ENCODE data around the gene SCYGR5. TPM values are rescaled to one million over a fixed set of nuclear protein-coding genes. Genes with fewer than 3 reads are reported as not detected.

The SCYGR5 gene
- total and polyA plus RNA-seq, 2 donors (not counting 3 experiments of a cell fraction or from before 2014, with no cell fraction given): not detected

DNA sequence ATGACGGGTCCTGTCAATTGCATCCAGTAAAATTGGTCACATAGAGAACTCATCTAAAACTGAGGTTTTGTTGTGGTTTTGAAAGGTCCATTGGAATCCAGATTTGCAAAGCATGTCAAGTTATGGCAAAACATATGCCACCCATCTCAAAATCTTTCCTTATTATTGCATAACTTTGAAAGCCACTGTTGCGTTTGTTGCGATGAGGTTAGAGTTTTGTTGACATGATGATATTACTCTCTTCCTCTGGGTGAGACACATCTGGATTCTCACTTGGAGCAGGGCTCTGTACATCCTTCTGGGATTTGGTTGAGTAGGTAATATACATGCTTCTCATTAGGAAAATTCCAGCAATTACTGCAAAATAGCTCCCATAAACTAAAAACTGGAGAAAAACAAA, 20.6 kb downstream of the SCYGR5 start:
- BruUV-seq (replicated peaks): no TSS peak
- dilution Hi-C loops (cut with MboI; ENCODE audit: extremely low pct_ligation_motif_present, low sequenced_read_pairs): no loop called here

More for the DNA sequence above, 20.6 kb downstream of the SCYGR5 start:
- no peaks in the 10 kb centered on the region for H3K4me1 ChIP-seq (ENCODE audit: control insufficient read depth, extremely low read depth, insufficient read depth, low read length)
- no peaks in the 10 kb centered on the region for H3K9me1 ChIP-seq (replicated peaks; ENCODE audit: control insufficient read depth, extremely low read depth, insufficient read depth, low read length)
- H3K9ac ChIP-seq (replicated peaks; ENCODE audit: extremely low read depth, insufficient read depth, low read length): no peak overlapping the region
- no peaks in the 10 kb centered on the region for H3K9me3 ChIP-seq (replicated peaks; ENCODE audit: control insufficient read depth, insufficient read depth, low read length)
- H3K27me3 ChIP-seq (ENCODE audit: control insufficient read depth in 2 of 2, insufficient read depth in 2 of 2, low read length in 2 of 2): no peaks in the 10 kb centered on the region
- no peaks in the 10 kb centered on the region for H3K36me3 ChIP-seq (ENCODE audit: control insufficient read depth in 2 of 2, extremely low read depth in 1 of 2, insufficient read depth in 2 of 2, low read length in 2 of 2)
- CTCF ChIA-PET: no interaction called here
- intact Hi-C loops (cut with micrococcal nuclease): no loop called here
- H3K79me2 ChIP-seq (ENCODE audit: control insufficient read depth, insufficient read depth, low read length): no peaks in the 10 kb centered on the region
- no peak for FAIRE-seq
- no peaks in the 10 kb centered on the region for H4K20me1 ChIP-seq (replicated peaks; ENCODE audit: control insufficient read depth, extremely low read depth, insufficient read depth, low read length)
- no peak overlapping the region for H3K4me2 ChIP-seq (ENCODE audit: insufficient read depth, low read length)
- no peak overlapping the region for H3K27ac ChIP-seq (ENCODE audit: insufficient read depth, low read depth, low read length)
- DNase-seq (ENCODE audit: low read depth, low spot score): no peak
- H2AFZ ChIP-seq (ENCODE audit: low read depth, low read length): no peak overlapping the region
- H3K4me3 ChIP-seq (replicated peaks in 1 of 3; ENCODE audit: insufficient read depth in 1 of 3, low read depth in 1 of 3, low read length in 3 of 3): no peak overlapping the region
- TF ChIP-seq GATA2 (IDR thresholded peaks at IDR 0.05; ENCODE audit: insufficient read depth, insufficient read length, low read depth, low read length): no peak
- TF ChIP-seq POLR2A (IDR thresholded peaks at IDR 0.05; ENCODE audit: low read depth, low read length): no peak
- TF ChIP-seq FOS (IDR thresholded peaks at IDR 0.05; ENCODE audit: borderline replicate concordance, insufficient read depth, low read length): no peak
- TF ChIP-seq, protein P1, sequence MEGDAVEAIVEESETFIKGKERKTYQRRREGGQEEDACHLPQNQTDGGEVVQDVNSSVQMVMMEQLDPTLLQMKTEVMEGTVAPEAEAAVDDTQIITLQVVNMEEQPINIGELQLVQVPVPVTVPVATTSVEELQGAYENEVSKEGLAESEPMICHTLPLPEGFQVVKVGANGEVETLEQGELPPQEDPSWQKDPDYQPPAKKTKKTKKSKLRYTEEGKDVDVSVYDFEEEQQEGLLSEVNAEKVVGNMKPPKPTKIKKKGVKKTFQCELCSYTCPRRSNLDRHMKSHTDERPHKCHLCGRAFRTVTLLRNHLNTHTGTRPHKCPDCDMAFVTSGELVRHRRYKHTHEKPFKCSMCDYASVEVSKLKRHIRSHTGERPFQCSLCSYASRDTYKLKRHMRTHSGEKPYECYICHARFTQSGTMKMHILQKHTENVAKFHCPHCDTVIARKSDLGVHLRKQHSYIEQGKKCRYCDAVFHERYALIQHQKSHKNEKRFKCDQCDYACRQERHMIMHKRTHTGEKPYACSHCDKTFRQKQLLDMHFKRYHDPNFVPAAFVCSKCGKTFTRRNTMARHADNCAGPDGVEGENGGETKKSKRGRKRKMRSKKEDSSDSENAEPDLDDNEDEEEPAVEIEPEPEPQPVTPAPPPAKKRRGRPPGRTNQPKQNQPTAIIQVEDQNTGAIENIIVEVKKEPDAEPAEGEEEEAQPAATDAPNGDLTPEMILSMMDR (IDR thresholded peaks at IDR 0.05; ENCODE audit: extremely low read depth in 1 of 2, insufficient read depth in 1 of 2, low read depth in 1 of 2, low read length in 2 of 2): no peak
- TF ChIP-seq POLR2AphosphoS5 (IDR thresholded peaks at IDR 0.05; ENCODE audit: insufficient read depth, low read depth, low read length): no peak
- TF ChIP-seq, protein P2, sequence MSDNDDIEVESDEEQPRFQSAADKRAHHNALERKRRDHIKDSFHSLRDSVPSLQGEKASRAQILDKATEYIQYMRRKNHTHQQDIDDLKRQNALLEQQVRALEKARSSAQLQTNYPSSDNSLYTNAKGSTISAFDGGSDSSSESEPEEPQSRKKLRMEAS (IDR thresholded peaks at IDR 0.05; ENCODE audit: insufficient read depth, insufficient read length): no peak
- no peak for TF ChIP-seq MYC (IDR thresholded peaks at IDR 0.05; ENCODE audit: low read depth, low read length)
- no peak for TF ChIP-seq EZH2 (IDR thresholded peaks at IDR 0.05; ENCODE audit: borderline replicate concordance, low read depth, low read length, severe bottlenecking)
- no peak for TF ChIP-seq JUN (IDR thresholded peaks at IDR 0.05; ENCODE audit: borderline replicate concordance, insufficient read depth, insufficient read length, low read depth)
- POLR2A ChIA-PET: no interaction called here
